ENCODE data around the gene MAMLD1. TPM values are rescaled to one million over a fixed set of nuclear protein-coding genes. Genes with fewer than 3 reads are reported as not detected.

Gene MAMLD1
- total RNA-seq, 1 donor from 2014 or later = 2.8 TPM

DNA sequence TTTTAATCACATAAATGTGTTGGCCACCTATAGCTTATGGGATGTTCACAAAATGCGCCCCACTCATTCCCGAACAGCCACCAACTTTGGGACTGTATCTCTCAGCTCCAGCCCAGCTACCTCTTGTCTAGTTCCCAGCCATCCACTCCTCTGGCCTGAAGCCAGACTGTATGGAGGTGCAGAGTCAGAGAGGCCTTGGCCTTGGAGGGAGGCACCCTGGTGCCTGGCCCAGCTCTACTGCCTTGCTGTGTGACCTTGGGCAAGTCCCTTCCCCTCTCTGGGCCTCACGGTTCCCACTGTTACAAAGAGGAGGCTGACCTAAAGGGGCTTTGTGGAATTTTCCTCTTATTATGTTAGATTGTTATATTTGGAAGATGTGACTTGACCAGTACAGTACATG lies 13.9 kb downstream of the MAMLD1 start:
- no peaks in the 10 kb centered on the region for H3K27me3 Mint-ChIP-seq (ENCODE audit: unreplicated experiment)
- H3K9me3 Mint-ChIP-seq (ENCODE audit: unreplicated experiment) = no peaks in the 10 kb centered on the region
- peaks cover 2% of the 10 kb centered on the region for H3K4me1 Mint-ChIP-seq (ENCODE audit: unreplicated experiment)

GRCh38 chrX:150405006-150405405 lies 41.9 kb downstream of the MAMLD1 start:
- H3K9me3 Mint-ChIP-seq (ENCODE audit: unreplicated experiment) = no peaks in the 10 kb centered on the region
- no peaks in the 10 kb centered on the region for H3K36me3 Mint-ChIP-seq (ENCODE audit: low read depth, unreplicated experiment)
- H3K27ac Mint-ChIP-seq (ENCODE audit: unreplicated experiment) = no peak overlapping the region
- DNase-seq (ENCODE audit: low spot score) = no peak
- no peaks in the 10 kb centered on the region for H3K4me1 Mint-ChIP-seq (ENCODE audit: unreplicated experiment)
- no peak overlapping the region for H3K4me3 Mint-ChIP-seq (ENCODE audit: unreplicated experiment)
- no peaks in the 10 kb centered on the region for H3K27me3 Mint-ChIP-seq (ENCODE audit: unreplicated experiment)
- TF ChIP-seq, protein P1, sequence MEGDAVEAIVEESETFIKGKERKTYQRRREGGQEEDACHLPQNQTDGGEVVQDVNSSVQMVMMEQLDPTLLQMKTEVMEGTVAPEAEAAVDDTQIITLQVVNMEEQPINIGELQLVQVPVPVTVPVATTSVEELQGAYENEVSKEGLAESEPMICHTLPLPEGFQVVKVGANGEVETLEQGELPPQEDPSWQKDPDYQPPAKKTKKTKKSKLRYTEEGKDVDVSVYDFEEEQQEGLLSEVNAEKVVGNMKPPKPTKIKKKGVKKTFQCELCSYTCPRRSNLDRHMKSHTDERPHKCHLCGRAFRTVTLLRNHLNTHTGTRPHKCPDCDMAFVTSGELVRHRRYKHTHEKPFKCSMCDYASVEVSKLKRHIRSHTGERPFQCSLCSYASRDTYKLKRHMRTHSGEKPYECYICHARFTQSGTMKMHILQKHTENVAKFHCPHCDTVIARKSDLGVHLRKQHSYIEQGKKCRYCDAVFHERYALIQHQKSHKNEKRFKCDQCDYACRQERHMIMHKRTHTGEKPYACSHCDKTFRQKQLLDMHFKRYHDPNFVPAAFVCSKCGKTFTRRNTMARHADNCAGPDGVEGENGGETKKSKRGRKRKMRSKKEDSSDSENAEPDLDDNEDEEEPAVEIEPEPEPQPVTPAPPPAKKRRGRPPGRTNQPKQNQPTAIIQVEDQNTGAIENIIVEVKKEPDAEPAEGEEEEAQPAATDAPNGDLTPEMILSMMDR (IDR thresholded peaks at IDR 0.05; ENCODE audit: unreplicated experiment) = no peak

More for the DNA sequence above, 13.9 kb downstream of the MAMLD1 start:
- no peak overlapping the region for H3K27ac Mint-ChIP-seq (ENCODE audit: unreplicated experiment)
- H3K4me3 Mint-ChIP-seq (ENCODE audit: unreplicated experiment) = no peak overlapping the region
- no peak for DNase-seq (ENCODE audit: low spot score)
- TF ChIP-seq, protein P1 (IDR thresholded peaks at IDR 0.05; ENCODE audit: unreplicated experiment) = no peak
- no peaks in the 10 kb centered on the region for H3K36me3 Mint-ChIP-seq (ENCODE audit: low read depth, unreplicated experiment)

DNA sequence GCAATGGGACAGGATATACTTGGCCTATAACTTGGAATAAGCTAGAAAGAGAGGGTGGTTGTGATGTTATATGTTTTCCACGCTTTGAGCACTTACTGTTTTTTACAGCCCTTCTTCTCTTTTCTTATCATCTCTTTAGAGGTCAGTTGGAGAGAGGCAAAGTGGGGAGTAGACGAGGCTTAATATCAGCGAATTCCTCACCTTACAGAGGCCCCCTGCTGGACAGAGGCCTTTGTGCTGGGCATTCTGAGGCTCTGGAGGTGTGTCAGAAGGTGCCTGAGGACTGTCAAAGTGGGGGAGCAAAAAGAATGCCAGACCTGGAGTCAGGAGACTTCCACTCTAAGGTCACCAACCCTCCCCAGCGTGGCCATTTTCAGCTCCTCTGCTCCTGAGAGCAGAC lies 42.5 kb downstream of the MAMLD1 start:
- H3K27me3 Mint-ChIP-seq (ENCODE audit: unreplicated experiment) = no peaks in the 10 kb centered on the region
- H3K9me3 Mint-ChIP-seq (ENCODE audit: unreplicated experiment) = no peaks in the 10 kb centered on the region
- H3K4me3 Mint-ChIP-seq (ENCODE audit: unreplicated experiment) = no peak overlapping the region
- TF ChIP-seq, protein P1 (IDR thresholded peaks at IDR 0.05; ENCODE audit: unreplicated experiment) = no peak
- H3K36me3 Mint-ChIP-seq (ENCODE audit: low read depth, unreplicated experiment) = no peaks in the 10 kb centered on the region
- no peaks in the 10 kb centered on the region for H3K4me1 Mint-ChIP-seq (ENCODE audit: unreplicated experiment)
- peak; percentile 7 for DNase-seq (ENCODE audit: low spot score)
- H3K27ac Mint-ChIP-seq (ENCODE audit: unreplicated experiment) = no peak overlapping the region

GRCh38 chrX:150406596-150406995 lies 43.5 kb downstream of the MAMLD1 start:
- no peaks in the 10 kb centered on the region for H3K27me3 Mint-ChIP-seq (ENCODE audit: unreplicated experiment)
- no peak for DNase-seq (ENCODE audit: low spot score)
- H3K36me3 Mint-ChIP-seq (ENCODE audit: low read depth, unreplicated experiment) = no peaks in the 10 kb centered on the region
- H3K4me1 Mint-ChIP-seq (ENCODE audit: unreplicated experiment) = no peaks in the 10 kb centered on the region
- no peak overlapping the region for H3K4me3 Mint-ChIP-seq (ENCODE audit: unreplicated experiment)
- H3K27ac Mint-ChIP-seq (ENCODE audit: unreplicated experiment) = no peak overlapping the region
- TF ChIP-seq, protein P1 (IDR thresholded peaks at IDR 0.05; ENCODE audit: unreplicated experiment) = no peak
- H3K9me3 Mint-ChIP-seq (ENCODE audit: unreplicated experiment) = no peaks in the 10 kb centered on the region

DNA sequence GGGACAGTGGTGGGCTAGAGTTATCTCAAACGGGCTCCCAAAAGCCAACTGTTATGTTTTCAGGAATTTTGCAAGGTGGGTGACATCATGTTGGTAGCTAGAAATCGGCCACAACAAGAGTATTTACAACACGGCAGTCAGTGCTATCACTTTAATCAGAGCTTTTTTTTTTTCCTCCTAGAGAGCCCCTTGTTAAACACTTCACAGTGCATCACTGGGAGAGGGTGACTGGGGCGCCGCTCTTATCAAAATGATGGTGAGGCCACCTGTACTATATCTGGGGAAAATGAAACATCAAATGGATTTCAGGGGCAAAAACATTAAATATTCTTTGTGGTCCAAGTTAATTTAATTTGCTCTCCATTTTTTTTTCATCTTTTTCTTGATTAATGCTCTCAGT lies 44.9 kb downstream of the MAMLD1 start:
- Mint-ChIP-seq H3K4me3 (ENCODE audit: unreplicated experiment) (no peak overlapping the region), H3K36me3 (ENCODE audit: low read depth, unreplicated experiment) (no peaks in the 10 kb centered on the region), H3K27me3 (ENCODE audit: unreplicated experiment) (no peaks in the 10 kb centered on the region), H3K4me1 (ENCODE audit: unreplicated experiment) (no peaks in the 10 kb centered on the region), H3K9me3 (ENCODE audit: unreplicated experiment) (no peaks in the 10 kb centered on the region), H3K27ac (ENCODE audit: unreplicated experiment) (no peak overlapping the region)
- TF ChIP-seq, protein P1 (IDR thresholded peaks at IDR 0.05; ENCODE audit: unreplicated experiment) = no peak
- DNase-seq (ENCODE audit: low spot score) = no peak

Data from endothelial cell (in vitro differentiated cells).